K562 (cell line): Measurements from ENCODE around the gene NDUFV2. TPM values are rescaled to one million over a fixed set of nuclear protein-coding genes. Genes with fewer than 3 reads are reported as not detected.

Experiments
- ATAC-seq: fragments of 200-7000 bp; cut with Tn5 transposase; 3 replicates; pipeline ENCODE4 v1.9.1; 2020; ENCODE audit warnings: moderate library complexity
- BruUV-seq: library from RNA; stranded (reverse); fragments of 400-500 nt; replicated peaks from 2 replicates; lab custom pipeline; 2021; lab: Mats Ljungman, UMichigan
- CTCF ChIA-PET: fragments of 300-600 bp; formaldehyde crosslinking; extraction: SDS; loops from one replicate; lab custom pipeline; 2021; ENCODE audit warnings: low intra/inter-chr PET ratio; lab: Yijun Ruan, JAX
- POLR2A ChIA-PET: fragments of 300-600, 350-650 bp; sonication (Branson Sonifier 250); formaldehyde crosslinking; extraction: SDS; loops from one replicate; lab custom pipeline; 2021; ENCODE audit warnings: antibody characterized with exemption, inconsistent platforms; lab: Yijun Ruan, JAX
- DNase-seq, 4 experiments: peaks; one replicate each; pipeline versions ENCODE4 v3.0.0 to v3.0.0-alpha.2; 2011 to 2018; ENCODE audit warnings: low spot score in 3 of 4, mixed read lengths in 3 of 4; ENCODE audit errors: extremely low read depth in 1 of 4
- FAIRE-seq: peaks from 2 replicates; lab custom pipeline; 2011; peaks lifted over from hg19 to GRCh38; lab: Jason Lieb, UNC
- H2AFZ ChIP-seq: 2 replicates; pipeline ENCODE4 v1.6.0; 2011; ENCODE audit warnings: low read depth, low read length, control low read depth, inconsistent platforms
- H3K27ac ChIP-seq: fragments of 200-600 bp; 3 replicates; pipeline ENCODE4 v1.8.0; 2011; ENCODE audit warnings: low read depth, mild to moderate bottlenecking, control low read depth, inconsistent platforms, low read length, moderate library complexity, mixed read lengths; ENCODE audit errors: extremely low read depth
- H3K27me3 ChIP-seq, 2 experiments: fragments of 300-600 bp in 1 of 2; 2 replicates in 1 of 2; 3 replicates in 1 of 2; pipeline versions ENCODE4 v1.6.0 to v1.8.0; 2011; ENCODE audit warnings: inconsistent platforms in 2 of 2, low read length in 2 of 2, mild to moderate bottlenecking in 1 of 2, mixed read lengths in 1 of 2, moderate library complexity in 1 of 2; ENCODE audit not compliant: control insufficient read depth in 2 of 2, insufficient read depth in 2 of 2
- H3K36me3 ChIP-seq: fragments of 300-600 bp; 3 replicates; pipeline ENCODE4 v1.8.0; 2011; ENCODE audit warnings: mild to moderate bottlenecking, low read length, inconsistent platforms; ENCODE audit not compliant: control insufficient read depth, insufficient read depth
- H3K4me1 ChIP-seq, 2 experiments: fragments of 200-600 bp in 1 of 2; replicated peaks in 1 of 2; 2 replicates in 1 of 2; 3 replicates in 1 of 2; pipeline versions ENCODE4 v1.5.1 to v1.8.0; 2011; ENCODE audit warnings: inconsistent platforms in 2 of 2, low read length in 2 of 2, mild to moderate bottlenecking in 1 of 2, mixed read lengths in 1 of 2, moderate library complexity in 1 of 2; ENCODE audit not compliant: control insufficient read depth in 2 of 2, insufficient read depth in 2 of 2
- H3K4me2 ChIP-seq: 2 replicates; pipeline ENCODE4 v1.6.1; 2011; ENCODE audit warnings: low read length, control low read depth, inconsistent platforms, mixed read lengths; ENCODE audit not compliant: insufficient read depth
- H3K4me3 ChIP-seq: fragments of 200-600 bp; sonication (generic), shearing (Covaris generic); 2 replicates; pipeline ENCODE4 v1.5.1; 2016; ENCODE audit warnings: control low read depth, inconsistent platforms
- H3K79me2 ChIP-seq: fragments of 200-600 bp; 3 replicates; pipeline ENCODE4 v1.8.0; 2011; ENCODE audit warnings: low read length, inconsistent platforms; ENCODE audit not compliant: control insufficient read depth, insufficient read depth
- H3K9ac ChIP-seq, 2 experiments: 2 replicates each; pipeline versions ENCODE4 v1.6.0 to v1.6.1; 2011; ENCODE audit warnings: low read depth in 2 of 2, low read length in 2 of 2, control low read depth in 1 of 2, inconsistent platforms in 1 of 2, mild to moderate bottlenecking in 1 of 2, mixed read lengths in 1 of 2; ENCODE audit not compliant: insufficient read depth in 1 of 2
- H3K9me1 ChIP-seq: one replicate; pipeline ENCODE4 v1.6.0; 2011; ENCODE audit warnings: inconsistent platforms, mild to moderate bottlenecking, low read length, moderate library complexity; ENCODE audit not compliant: control insufficient read depth, insufficient read depth
- H3K9me3 ChIP-seq: replicated peaks from 2 replicates; pipeline ENCODE4 v1.5.1; 2011; ENCODE audit warnings: low read depth, low read length, inconsistent platforms; ENCODE audit not compliant: control insufficient read depth, insufficient read depth
- H4K20me1 ChIP-seq: replicated peaks from 2 replicates; pipeline ENCODE4 v1.6.1; 2011; ENCODE audit warnings: low read length, inconsistent platforms, mixed read lengths; ENCODE audit not compliant: control insufficient read depth, insufficient read depth
- ATF3 ChIP-seq, 2 experiments: fragments of 450-650 bp in 1 of 2; sonication (generic) in 1 of 2; formaldehyde crosslinking in 1 of 2; IDR thresholded peaks in 1 of 2; conservative IDR thresholded peaks in 1 of 2; 2 replicates each; pipeline versions ENCODE4 v1.6.1 to v1.8.1; 2016 to 2023; ENCODE audit warnings: mild to moderate bottlenecking in 2 of 2, moderate library complexity in 2 of 2, inconsistent platforms in 1 of 2, missing genetic modification reagents in 1 of 2
- BCOR ChIP-seq: fragments of 450-650 bp; IDR thresholded peaks from 2 replicates; pipeline ENCODE4 v1.6.1; 2016
- CCAR2 ChIP-seq: fragments of 200-400 bp; formaldehyde crosslinking; IDR thresholded peaks from 2 replicates; pipeline ENCODE4 v1.6.1; 2017; ENCODE audit warnings: mild to moderate bottlenecking, low read depth, low read length
- ETV5 ChIP-seq: sonication (generic); formaldehyde crosslinking; IDR thresholded peaks from 2 replicates; pipeline ENCODE4 v1.4.0; 2020; ENCODE audit warnings: low read depth, mild to moderate bottlenecking, missing genetic modification reagents
- KLF13 ChIP-seq: fragments of 450-650 bp; IDR thresholded peaks from 2 replicates; pipeline ENCODE4 v1.6.1; 2016; ENCODE audit warnings: missing genetic modification characterization, low read depth, mild to moderate bottlenecking, missing compliant biosample characterization, moderate library complexity, borderline replicate concordance
- POLR2AphosphoS5 ChIP-seq: IDR thresholded peaks from 2 replicates; pipeline ENCODE4 v1.6.1; 2011; ENCODE audit warnings: mild to moderate bottlenecking, low read depth, low read length, moderate library complexity; ENCODE audit not compliant: control insufficient read depth, insufficient read depth
- SREBF1 ChIP-seq: fragments of 150-350 bp; IDR thresholded peaks from 2 replicates; pipeline ENCODE4 v1.6.1; 2014; ENCODE audit warnings: antibody characterized with exemption, low read depth, low read length, borderline replicate concordance
- WGBS: fragments of 100-300 bp; shearing (Covaris generic); methylation state at CpG from one replicate; pipeline ENCODE4 v1.1.6; 2016; ENCODE audit warnings: low coverage, mixed read lengths; ENCODE audit not compliant: insufficient coverage; ENCODE audit errors: missing lambda C conversion rate; 5-methylcytosine and 5-hydroxymethylcytosine counted together
- in situ Hi-C: fragments of 300-500 bp; cut with MboI; formaldehyde crosslinking; loops from 4 replicates; pipeline ENCODE4 v1.15.0; 2018; ENCODE audit warnings: inconsistent platforms, mixed read lengths
- intact Hi-C: fragments of 100-400 bp; cut with micrococcal nuclease; formaldehyde crosslinking; loops from 2 replicates; pipeline ENCODE4 v1.14.2; 2022
- polyA plus RNA-seq, 8 experiments: library from polyadenylated mRNA; depleted of rRNA in 4 of 8; stranded (reverse) in 5 of 8; unstranded in 3 of 8; fragments of >200 nt; fragmentation: Nextera tagmentation in 2 of 8; fragmentation: Illumina TruSeq in 1 of 8; extraction: Ambion mirVana in 2 of 8; extraction: Trizol in 1 of 8; gene quantifications; 2 replicates each; pipeline versions ENCODE4 v1.2.1 to v1.2.3, GENCODE V29; 2011 to 2014; ENCODE audit warnings: inconsistent platforms in 1 of 8, missing spikeins in 1 of 8
- total RNA-seq, 7 experiments: library from RNA; depleted of rRNA in 6 of 7; stranded (reverse); fragments of >200 nt in 6 of 7; fragmentation: Illumina TruSeq in 2 of 7; extraction: Trizol in 2 of 7; gene quantifications; 2 replicates each; pipeline versions ENCODE4 v1.2.1 to v1.2.3, GENCODE V29; 2011 to 2021; ENCODE audit warnings: low replicate concordance in 1 of 7
- TF ChIP-seq, protein P1 (sequence below): fragments of 450-650 bp; formaldehyde crosslinking; IDR thresholded peaks from 2 replicates; pipeline ENCODE4 v1.4.0; 2022; ENCODE audit warnings: mild to moderate bottlenecking, moderate library complexity

NDUFV2 gene
- total and polyA plus RNA-seq, 9 of the 15 experiments (the other 6 are each of a cell fraction or from before 2014, with no cell fraction given): 213 to 550 (median 384) TPM

- TF ChIP-seq, protein P1, sequence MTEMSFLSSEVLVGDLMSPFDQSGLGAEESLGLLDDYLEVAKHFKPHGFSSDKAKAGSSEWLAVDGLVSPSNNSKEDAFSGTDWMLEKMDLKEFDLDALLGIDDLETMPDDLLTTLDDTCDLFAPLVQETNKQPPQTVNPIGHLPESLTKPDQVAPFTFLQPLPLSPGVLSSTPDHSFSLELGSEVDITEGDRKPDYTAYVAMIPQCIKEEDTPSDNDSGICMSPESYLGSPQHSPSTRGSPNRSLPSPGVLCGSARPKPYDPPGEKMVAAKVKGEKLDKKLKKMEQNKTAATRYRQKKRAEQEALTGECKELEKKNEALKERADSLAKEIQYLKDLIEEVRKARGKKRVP: no peak
- peak; percentile 67 for TF ChIP-seq ATF3 (IDR thresholded peaks at IDR 0.05)
- TF ChIP-seq ATF3 (CRISPR knock-in tag; conservative IDR thresholded peaks at IDR 0.05): no peak
- TF ChIP-seq ETV5 (CRISPR knock-in tag): no peak
- TF ChIP-seq KLF13 (tag): no peak
- TF ChIP-seq CCAR2: no peak
- no peak for TF ChIP-seq BCOR
Observed at GRCh38 chr18:9132628-9133027, 30.1 kb downstream of the NDUFV2 start (continued).

GRCh38 chr18:9133225-9133624, 30.7 kb downstream of the NDUFV2 start:
- Histone ChIP-seq H3K27ac (no peak overlapping the region), H3K9ac (no peak overlapping the region), H3K79me2 (peaks cover 43% of the 10 kb centered on the region), H3K4me2 (no peak overlapping the region), H3K4me1 (peaks cover 0 to 10% of the 10 kb centered on the region in 2 experiments; a peak in 4 of 5 replicates), H4K20me1 (no peaks in the 10 kb centered on the region), H3K9me3 (no peaks in the 10 kb centered on the region), H3K36me3 (peaks cover 70% of the 10 kb centered on the region), H3K27me3 (no peaks in the 10 kb centered on the region), H2AFZ (no peak overlapping the region), H3K9me1 (no peaks in the 10 kb centered on the region), H3K4me3 (no peak overlapping the region)
- in situ Hi-C loops: no loop called here
- BruUV-seq: no TSS peak
- FAIRE-seq (no peak), ATAC-seq (no peak), DNase-seq (no peak)
- POLR2A ChIA-PET: interaction anchor here (0.7 to 1.2 kb wide), 2 partner anchors 8 to 23 kb away, joined by 3 read pairs; no protein-coding TSS in a partner anchor
- CTCF ChIA-PET: no interaction called here
- intact Hi-C loops: no loop called here
- 86% methylated on average over 2 of the region's 2 CpGs for WGBS
- TF ChIP-seq SREBF1 (no peak), POLR2AphosphoS5 (peak; percentile 19; the same call in 1 of the 2 replicates)
